ENCODE results near the gene PRKAR1B.
A peak's percentile ranks its signal among the peaks of the same experiment; 100 is the strongest.

- TF ChIP-seq, protein P1, sequence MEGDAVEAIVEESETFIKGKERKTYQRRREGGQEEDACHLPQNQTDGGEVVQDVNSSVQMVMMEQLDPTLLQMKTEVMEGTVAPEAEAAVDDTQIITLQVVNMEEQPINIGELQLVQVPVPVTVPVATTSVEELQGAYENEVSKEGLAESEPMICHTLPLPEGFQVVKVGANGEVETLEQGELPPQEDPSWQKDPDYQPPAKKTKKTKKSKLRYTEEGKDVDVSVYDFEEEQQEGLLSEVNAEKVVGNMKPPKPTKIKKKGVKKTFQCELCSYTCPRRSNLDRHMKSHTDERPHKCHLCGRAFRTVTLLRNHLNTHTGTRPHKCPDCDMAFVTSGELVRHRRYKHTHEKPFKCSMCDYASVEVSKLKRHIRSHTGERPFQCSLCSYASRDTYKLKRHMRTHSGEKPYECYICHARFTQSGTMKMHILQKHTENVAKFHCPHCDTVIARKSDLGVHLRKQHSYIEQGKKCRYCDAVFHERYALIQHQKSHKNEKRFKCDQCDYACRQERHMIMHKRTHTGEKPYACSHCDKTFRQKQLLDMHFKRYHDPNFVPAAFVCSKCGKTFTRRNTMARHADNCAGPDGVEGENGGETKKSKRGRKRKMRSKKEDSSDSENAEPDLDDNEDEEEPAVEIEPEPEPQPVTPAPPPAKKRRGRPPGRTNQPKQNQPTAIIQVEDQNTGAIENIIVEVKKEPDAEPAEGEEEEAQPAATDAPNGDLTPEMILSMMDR (IDR thresholded peaks at IDR 0.05 in 4 of 5, conservative IDR thresholded peaks at IDR 0.05 in 1 of 5) = peak in 1 of 5 experiments; percentile 14
- peak; percentile 64 to 71 for TF ChIP-seq POLR2A (IDR thresholded peaks at IDR 0.05)
These were observed 210.2 kb downstream of the PRKAR1B start for GRCh38 chr7:516606-517456.

All from gastrocnemius medialis (tissue), 4 donors.